ENCODE results near the gene FBXL14. TPM values are rescaled to one million over a fixed set of nuclear protein-coding genes. Genes with fewer than 3 reads are reported as not detected.
A peak's percentile ranks its signal among the peaks of the same experiment; 100 is the strongest.

The FBXL14 gene
- total and polyA plus RNA-seq, 10 donors: 1.9 to 21.4 (median 18.7) TPM

- H3K36me3 ChIP-seq: no peaks in the 10 kb centered on the region
- intact Hi-C loops (cut with DNase I; ENCODE audit: low total_unique reads): no loop called here
- no peaks in the 10 kb centered on the region for H3K9me3 ChIP-seq
- peaks cover 0 to 7% (median 0%) of the 10 kb centered on the region in 6 donors for H3K4me1 ChIP-seq
- no peak for DNase-seq
- no peak for TF ChIP-seq POLR2AphosphoS5 (IDR thresholded peaks at IDR 0.05)
- TF ChIP-seq CTCF (IDR thresholded peaks at IDR 0.05 in 8 of 11, conservative IDR thresholded peaks at IDR 0.05 in 3 of 11): peak in 2 of 11 experiments; percentile 13 to 26
- TF ChIP-seq POLR2A (IDR thresholded peaks at IDR 0.05): no peak
- H3K27ac ChIP-seq: no peak overlapping the region
- peaks cover 0 to 5% (median 0%) of the 10 kb centered on the region in 7 donors for H3K27me3 ChIP-seq (replicated peaks in 1 of 7)
- 32 to 48% (median 37%) methylated on average over 7 of the region's 7 CpGs for WGBS, 5 donors
- H3K4me3 ChIP-seq: no peak overlapping the region
Observed at GRCh38 chr12:1544996-1545700, 49.2 kb downstream of the FBXL14 start.

GRCh38 chr12:1542599-1542998 lies 51.8 kb downstream of the FBXL14 start:
- Histone ChIP-seq H3K36me3 (no peaks in the 10 kb centered on the region), H3K4me3 (no peak overlapping the region), H3K27ac (no peak overlapping the region), H3K27me3 (replicated peaks in 1 of 7) (peaks cover 0 to 29% (median 0%) of the 10 kb centered on the region in 7 donors), H3K4me1 (peaks cover 0 to 7% (median 0%) of the 10 kb centered on the region in 6 donors), H3K9me3 (no peaks in the 10 kb centered on the region)
- WGBS, 5 donors: 89 to 93% (median 90%) methylated on average over 7 of the region's 7 CpGs
- no peak for DNase-seq
- intact Hi-C loops (cut with DNase I; ENCODE audit: low total_unique reads): no loop called here
- no peak for TF ChIP-seq POLR2A (IDR thresholded peaks at IDR 0.05)
- TF ChIP-seq POLR2AphosphoS5 (IDR thresholded peaks at IDR 0.05): no peak
- TF ChIP-seq CTCF (IDR thresholded peaks at IDR 0.05 in 8 of 11, conservative IDR thresholded peaks at IDR 0.05 in 3 of 11): no peak

GRCh38 chr12:1540690-1541089 lies 53.7 kb downstream of the FBXL14 start:
- Histone ChIP-seq H3K27ac (no peak overlapping the region), H3K27me3 (replicated peaks in 1 of 7) (peaks cover 0 to 44% (median 0%) of the 10 kb centered on the region in 7 donors), H3K9me3 (no peaks in the 10 kb centered on the region), H3K4me3 (no peak overlapping the region), H3K4me1 (peaks cover 0 to 7% (median 0%) of the 10 kb centered on the region in 6 donors), H3K36me3 (no peaks in the 10 kb centered on the region)
- TF ChIP-seq CTCF (IDR thresholded peaks at IDR 0.05 in 8 of 11, conservative IDR thresholded peaks at IDR 0.05 in 3 of 11): no peak
- TF ChIP-seq POLR2AphosphoS5 (IDR thresholded peaks at IDR 0.05): no peak
- TF ChIP-seq POLR2A (IDR thresholded peaks at IDR 0.05): no peak
- 87 to 95% (median 92%) methylated on average over 6 of the region's 6 CpGs for WGBS, 5 donors
- DNase-seq: no peak
- intact Hi-C loops (cut with DNase I; ENCODE audit: low total_unique reads): no loop called here

GRCh38 chr12:1539135-1539534 lies 55.2 kb downstream of the FBXL14 start:
- Histone ChIP-seq H3K36me3 (no peaks in the 10 kb centered on the region), H3K27me3 (replicated peaks in 1 of 7) (peaks cover 0 to 59% (median under 1%) of the 10 kb centered on the region in 7 donors), H3K4me1 (peaks cover 0 to 8% (median 3%) of the 10 kb centered on the region in 6 donors), H3K9me3 (no peaks in the 10 kb centered on the region), H3K27ac (no peak overlapping the region), H3K4me3 (no peak overlapping the region)
- intact Hi-C loops (cut with DNase I; ENCODE audit: low total_unique reads): no loop called here
- TF ChIP-seq POLR2A (IDR thresholded peaks at IDR 0.05): no peak
- no peak for TF ChIP-seq POLR2AphosphoS5 (IDR thresholded peaks at IDR 0.05)
- no peak for TF ChIP-seq CTCF (IDR thresholded peaks at IDR 0.05 in 8 of 11, conservative IDR thresholded peaks at IDR 0.05 in 3 of 11)
- DNase-seq: no peak
- WGBS, 5 donors: 80 to 91% (median 87%) methylated on average over 11 of the region's 11 CpGs
